ENCODE results near the gene FTCD. TPM values are rescaled to one million over a fixed set of nuclear protein-coding genes. Genes with fewer than 3 reads are reported as not detected.
A peak's percentile ranks its signal among the peaks of the same experiment; 100 is the strongest.

The FTCD gene
- total and polyA plus RNA-seq, 9 of the 15 experiments (the other 6 are each of a cell fraction or from before 2014, with no cell fraction given), result 0.11 to 1.6 (median 0.67) TPM; not detected in 5

DNA sequence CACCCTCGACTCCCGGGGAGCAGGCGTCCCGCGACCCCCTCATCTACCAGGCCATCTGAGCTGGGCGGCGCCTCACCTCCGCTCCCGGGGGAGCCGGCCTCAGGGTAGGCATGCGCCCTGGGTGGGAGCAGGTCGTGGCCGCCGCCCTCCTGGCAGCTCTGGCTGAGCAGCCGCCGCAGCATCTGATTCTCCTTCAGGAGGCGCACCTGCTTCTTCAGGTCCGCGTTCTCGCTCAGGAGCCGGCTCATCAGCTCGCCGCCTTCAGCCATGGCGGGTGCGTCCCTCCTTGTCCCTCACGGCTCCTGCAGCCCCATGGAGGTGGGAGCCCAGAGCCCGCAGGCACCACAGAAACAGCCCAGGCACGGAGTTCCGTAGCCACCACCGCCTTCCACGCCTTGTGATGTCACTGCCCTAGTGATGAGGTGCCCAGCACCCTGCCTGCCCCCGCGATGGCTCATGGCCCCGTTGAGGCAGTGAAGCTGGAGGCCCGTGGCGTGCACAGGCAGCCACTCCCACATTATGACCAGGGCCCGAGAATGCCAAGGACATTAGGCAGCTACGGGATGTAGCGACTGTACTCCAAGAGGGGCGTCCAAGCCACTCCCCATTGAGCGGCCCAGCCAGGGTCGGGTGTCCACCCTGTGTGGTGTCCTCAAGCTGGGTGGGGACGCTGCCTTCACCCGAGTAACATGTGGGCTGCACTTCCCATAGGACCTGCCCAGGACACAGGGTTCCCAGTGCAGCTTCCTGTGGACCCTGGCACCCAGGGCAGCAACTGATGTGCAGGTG lies 27.4 kb upstream of the FTCD start (continued):
- TF ChIP-seq, protein P1, sequence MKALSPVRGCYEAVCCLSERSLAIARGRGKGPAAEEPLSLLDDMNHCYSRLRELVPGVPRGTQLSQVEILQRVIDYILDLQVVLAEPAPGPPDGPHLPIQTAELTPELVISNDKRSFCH (CRISPR knock-in tag; IDR thresholded peaks at IDR 0.05), result no peak
- TF ChIP-seq, protein P1 (tag; IDR thresholded peaks at IDR 0.05), result peak; percentile 11; the same call in 1 of the 2 replicates
- TF ChIP-seq, protein P2, sequence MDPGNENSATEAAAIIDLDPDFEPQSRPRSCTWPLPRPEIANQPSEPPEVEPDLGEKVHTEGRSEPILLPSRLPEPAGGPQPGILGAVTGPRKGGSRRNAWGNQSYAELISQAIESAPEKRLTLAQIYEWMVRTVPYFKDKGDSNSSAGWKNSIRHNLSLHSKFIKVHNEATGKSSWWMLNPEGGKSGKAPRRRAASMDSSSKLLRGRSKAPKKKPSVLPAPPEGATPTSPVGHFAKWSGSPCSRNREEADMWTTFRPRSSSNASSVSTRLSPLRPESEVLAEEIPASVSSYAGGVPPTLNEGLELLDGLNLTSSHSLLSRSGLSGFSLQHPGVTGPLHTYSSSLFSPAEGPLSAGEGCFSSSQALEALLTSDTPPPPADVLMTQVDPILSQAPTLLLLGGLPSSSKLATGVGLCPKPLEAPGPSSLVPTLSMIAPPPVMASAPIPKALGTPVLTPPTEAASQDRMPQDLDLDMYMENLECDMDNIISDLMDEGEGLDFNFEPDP (CRISPR knock-in tag; IDR thresholded peaks at IDR 0.05), result no peak
- TF ChIP-seq ZNF695 (CRISPR knock-in tag; IDR thresholded peaks at IDR 0.05) (no peak), HEY1 (CRISPR knock-in tag; IDR thresholded peaks at IDR 0.05; ENCODE audit: borderline replicate concordance) (no peak), ZNF77 (CRISPR knock-in tag; IDR thresholded peaks at IDR 0.05) (no peak), STAT5B (CRISPR knock-in tag; IDR thresholded peaks at IDR 0.05) (no peak), KDM2B (CRISPR knock-in tag; IDR thresholded peaks at IDR 0.05) (no peak), ATF1 (CRISPR knock-in tag; IDR thresholded peaks at IDR 0.05) (no peak), ATF1 (tag; IDR thresholded peaks at IDR 0.05) (peak; percentile 64; the same call in 1 of the 2 replicates), MIER1 (IDR thresholded peaks at IDR 0.05; ENCODE audit: low read depth) (0 out of 2 replicates have a peak, but pooled peaks have one; percentile 33), ZNF3 (CRISPR knock-in tag; IDR thresholded peaks at IDR 0.05) (no peak), CTCF (IDR thresholded peaks at IDR 0.05 in 2 of 3, conservative IDR thresholded peaks at IDR 0.05 in 1 of 3; ENCODE audit: insufficient read depth in 2 of 3, low read depth in 1 of 3, low read length in 3 of 3) (peak; percentile 24 to 77 (median 45); a peak in 4 of 6 replicates), MYBL2 (IDR thresholded peaks at IDR 0.05; ENCODE audit: low read depth) (no peak), MYBL2 (CRISPR knock-in tag; IDR thresholded peaks at IDR 0.05; ENCODE audit: borderline replicate concordance) (no peak), TCFL5 (CRISPR knock-in tag; conservative IDR thresholded peaks at IDR 0.05) (no peak), NEUROD1 (IDR thresholded peaks at IDR 0.05; ENCODE audit: borderline replicate concordance, low read depth, low read length, partially characterized antibody) (no peak)
- TF ChIP-seq, protein P3, sequence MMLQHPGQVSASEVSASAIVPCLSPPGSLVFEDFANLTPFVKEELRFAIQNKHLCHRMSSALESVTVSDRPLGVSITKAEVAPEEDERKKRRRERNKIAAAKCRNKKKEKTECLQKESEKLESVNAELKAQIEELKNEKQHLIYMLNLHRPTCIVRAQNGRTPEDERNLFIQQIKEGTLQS (IDR thresholded peaks at IDR 0.05), result peak; percentile 8; the same call in 1 of the 2 replicates
- TF ChIP-seq, protein P3 (CRISPR knock-in tag; conservative IDR thresholded peaks at IDR 0.05), result no peak
- TF ChIP-seq, protein P4, sequence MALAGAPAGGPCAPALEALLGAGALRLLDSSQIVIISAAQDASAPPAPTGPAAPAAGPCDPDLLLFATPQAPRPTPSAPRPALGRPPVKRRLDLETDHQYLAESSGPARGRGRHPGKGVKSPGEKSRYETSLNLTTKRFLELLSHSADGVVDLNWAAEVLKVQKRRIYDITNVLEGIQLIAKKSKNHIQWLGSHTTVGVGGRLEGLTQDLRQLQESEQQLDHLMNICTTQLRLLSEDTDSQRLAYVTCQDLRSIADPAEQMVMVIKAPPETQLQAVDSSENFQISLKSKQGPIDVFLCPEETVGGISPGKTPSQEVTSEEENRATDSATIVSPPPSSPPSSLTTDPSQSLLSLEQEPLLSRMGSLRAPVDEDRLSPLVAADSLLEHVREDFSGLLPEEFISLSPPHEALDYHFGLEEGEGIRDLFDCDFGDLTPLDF (CRISPR knock-in tag; IDR thresholded peaks at IDR 0.05), result no peak
